ENCODE measurements around the gene TMEM50B. TPM values are rescaled to one million over a fixed set of nuclear protein-coding genes. Genes with fewer than 3 reads are reported as not detected.

The TMEM50B gene
- total RNA-seq, 1 donor, result 33.4 TPM

Other genes starting within 250 kb of the TMEM50B start
- gene IL10RB, start 213.6 kb downstream of the TMEM50B start, total RNA-seq (ENCODE audit: low replicate concordance), result 31.0 and 39.8 TPM in 2 replicates
- gene IFNAR1, start 155.0 kb downstream of the TMEM50B start, total RNA-seq (ENCODE audit: low replicate concordance), result 24.0 and 39.3 TPM in 2 replicates
- 10.6 and 64.2 TPM in 2 replicates for gene IFNGR2, start 76.6 kb downstream of the TMEM50B start, total RNA-seq (ENCODE audit: low replicate concordance)
- gene DNAJC28, start 11.7 kb upstream of the TMEM50B start, total RNA-seq (ENCODE audit: low replicate concordance), result 2.7 and 3.7 TPM in 2 replicates
- gene GART, start 62.1 kb upstream of the TMEM50B start, total RNA-seq (ENCODE audit: low replicate concordance), result 75.4 and 104 TPM in 2 replicates
- 138 and 178 TPM in 2 replicates for gene SON, start 63.1 kb upstream of the TMEM50B start, total RNA-seq (ENCODE audit: low replicate concordance)
- 8.4 and 36.5 TPM in 2 replicates for gene DONSON, start 108.7 kb upstream of the TMEM50B start, total RNA-seq (ENCODE audit: low replicate concordance)
- 25.8 and 70.6 TPM in 2 replicates for gene CRYZL1, start 161.8 kb upstream of the TMEM50B start, total RNA-seq (ENCODE audit: low replicate concordance)
- gene ITSN1, start 162.5 kb upstream of the TMEM50B start, total RNA-seq (ENCODE audit: low replicate concordance), result 35.0 and 46.5 TPM in 2 replicates

Data from fibroblast of the aortic adventitia (primary cell).